OCI-LY7 (cell line): ENCODE data around the gene DHX9.

Source experiments
- CTCF ChIP-seq: fragments of 200-600 bp; sonication (generic); conservative IDR thresholded peaks from 2 replicates; pipeline ENCODE4 v1.5.1; 2014; ENCODE audit warnings: mild to moderate bottlenecking, antibody characterized with exemption, low read length, moderate library complexity, mixed read lengths
- EZH2phosphoT487 ChIP-seq: fragments of 200-600 bp; sonication (generic); IDR thresholded peaks from 2 replicates; pipeline ENCODE4 v1.6.1; 2018; ENCODE audit warnings: low read depth, borderline replicate concordance, mild to moderate bottlenecking, mixed run types, antibody characterized with exemption, low read length, moderate library complexity, mixed read lengths

GRCh38 chr1:182803846-182804245 lies 35.3 kb upstream of the DHX9 start:
- no peak for TF ChIP-seq CTCF
- TF ChIP-seq EZH2phosphoT487 = no peak
